ENCODE data around the gene PKP2.

PKP2 gene

GRCh38 chr12:32770141-32770540, 126.4 kb downstream of the PKP2 start:
- H3K4me1 ChIP-seq (ENCODE audit: control insufficient read depth, low read depth, low read length), result no peaks in the 10 kb centered on the region
- H3K4me3 ChIP-seq (ENCODE audit: low read length), result no peak overlapping the region
- H3K9ac ChIP-seq (ENCODE audit: low read length), result no peak overlapping the region
- H3K36me3 ChIP-seq (ENCODE audit: control insufficient read depth, low read depth, low read length), result no peaks in the 10 kb centered on the region
- H3K27ac ChIP-seq (ENCODE audit: low read length), result no peak overlapping the region
- H3K9me3 ChIP-seq (ENCODE audit: control insufficient read depth, low read depth, low read length), result no peaks in the 10 kb centered on the region
- H3K27me3 ChIP-seq (ENCODE audit: control insufficient read depth, insufficient read depth, low read length), result no peaks in the 10 kb centered on the region

GRCh38 chr12:32768518-32768917, 128.1 kb downstream of the PKP2 start:
- Histone ChIP-seq H3K27ac (ENCODE audit: low read length) (no peak overlapping the region), H3K4me1 (ENCODE audit: control insufficient read depth, low read depth, low read length) (no peaks in the 10 kb centered on the region), H3K9ac (ENCODE audit: low read length) (no peak overlapping the region), H3K9me3 (ENCODE audit: control insufficient read depth, low read depth, low read length) (no peaks in the 10 kb centered on the region), H3K27me3 (ENCODE audit: control insufficient read depth, insufficient read depth, low read length) (no peaks in the 10 kb centered on the region), H3K4me3 (ENCODE audit: low read length) (no peak overlapping the region), H3K36me3 (ENCODE audit: control insufficient read depth, low read depth, low read length) (no peaks in the 10 kb centered on the region)

- Histone ChIP-seq H3K9ac (ENCODE audit: low read length) (no peak overlapping the region), H3K27me3 (ENCODE audit: control insufficient read depth, insufficient read depth, low read length) (no peaks in the 10 kb centered on the region), H3K9me3 (ENCODE audit: control insufficient read depth, low read depth, low read length) (no peaks in the 10 kb centered on the region), H3K4me1 (ENCODE audit: control insufficient read depth, low read depth, low read length) (no peaks in the 10 kb centered on the region), H3K36me3 (ENCODE audit: control insufficient read depth, low read depth, low read length) (no peaks in the 10 kb centered on the region), H3K27ac (ENCODE audit: low read length) (no peak overlapping the region), H3K4me3 (ENCODE audit: low read length) (no peak overlapping the region)
Measured at GRCh38 chr12:32765906-32766305, 130.7 kb downstream of the PKP2 start.

GRCh38 chr12:32761716-32762115, 134.9 kb downstream of the PKP2 start:
- Histone ChIP-seq H3K27ac (ENCODE audit: low read length) (no peak overlapping the region), H3K4me1 (ENCODE audit: control insufficient read depth, low read depth, low read length) (no peaks in the 10 kb centered on the region), H3K27me3 (ENCODE audit: control insufficient read depth, insufficient read depth, low read length) (no peaks in the 10 kb centered on the region), H3K4me3 (ENCODE audit: low read length) (no peak overlapping the region), H3K9me3 (ENCODE audit: control insufficient read depth, low read depth, low read length) (no peaks in the 10 kb centered on the region), H3K9ac (ENCODE audit: low read length) (no peak overlapping the region), H3K36me3 (ENCODE audit: control insufficient read depth, low read depth, low read length) (no peaks in the 10 kb centered on the region)

GRCh38 chr12:32757157-32757556, 139.4 kb downstream of the PKP2 start:
- H3K4me3 ChIP-seq (ENCODE audit: low read length), result no peak overlapping the region
- H3K27me3 ChIP-seq (ENCODE audit: control insufficient read depth, insufficient read depth, low read length), result no peaks in the 10 kb centered on the region
- H3K27ac ChIP-seq (ENCODE audit: low read length), result no peak overlapping the region
- H3K36me3 ChIP-seq (ENCODE audit: control insufficient read depth, low read depth, low read length), result peaks cover 15% of the 10 kb centered on the region
- peaks cover 5% of the 10 kb centered on the region for H3K4me1 ChIP-seq (ENCODE audit: control insufficient read depth, low read depth, low read length)
- H3K9me3 ChIP-seq (ENCODE audit: control insufficient read depth, low read depth, low read length), result no peaks in the 10 kb centered on the region
- H3K9ac ChIP-seq (ENCODE audit: low read length), result no peak overlapping the region

GRCh38 chr12:32756476-32757066, 140.0 kb downstream of the PKP2 start:
- peak overlapping the region; percentile 96 for H3K4me3 ChIP-seq (ENCODE audit: low read length)
- no peak overlapping the region for H3K9ac ChIP-seq (ENCODE audit: low read length)

GRCh38 chr12:32755654-32756475, 140.7 kb downstream of the PKP2 start, which contains the start of gene YARS2:
YARS2 (minus strand) TSS chr12:32755897; CDS start chr12:32755874, 23 bp downstream.
- Histone ChIP-seq H3K27me3 (ENCODE audit: control insufficient read depth, insufficient read depth, low read length) (no peaks in the 10 kb centered on the region), H3K9me3 (ENCODE audit: control insufficient read depth, low read depth, low read length) (no peaks in the 10 kb centered on the region), H3K4me3 (ENCODE audit: low read length) (peak within 1 kb of the TSS; percentile 96), H3K4me1 (ENCODE audit: control insufficient read depth, low read depth, low read length) (peaks cover 5% of the 10 kb centered on the region), H3K27ac (ENCODE audit: low read length) (peak within 1 kb of the TSS; percentile 98), H3K36me3 (ENCODE audit: control insufficient read depth, low read depth, low read length) (peaks cover 27% of the 10 kb centered on the region), H3K9ac (ENCODE audit: low read length) (peak within 1 kb of the TSS; percentile 99)

More at GRCh38 chr12:32756476-32757066, 140.0 kb downstream of the PKP2 start:
- Histone ChIP-seq H3K9me3 (ENCODE audit: control insufficient read depth, low read depth, low read length) (no peaks in the 10 kb centered on the region), H3K36me3 (ENCODE audit: control insufficient read depth, low read depth, low read length) (peaks cover 21% of the 10 kb centered on the region), H3K27ac (ENCODE audit: low read length) (no peak overlapping the region), H3K27me3 (ENCODE audit: control insufficient read depth, insufficient read depth, low read length) (no peaks in the 10 kb centered on the region), H3K4me1 (ENCODE audit: control insufficient read depth, low read depth, low read length) (peaks cover 5% of the 10 kb centered on the region)

- Histone ChIP-seq H3K9ac (ENCODE audit: low read length) (peak overlapping the region; percentile 99), H3K4me3 (ENCODE audit: low read length) (peak overlapping the region; percentile 96), H3K36me3 (ENCODE audit: control insufficient read depth, low read depth, low read length) (peaks cover 34% of the 10 kb centered on the region), H3K27ac (ENCODE audit: low read length) (peak overlapping the region; percentile 98), H3K27me3 (ENCODE audit: control insufficient read depth, insufficient read depth, low read length) (no peaks in the 10 kb centered on the region), H3K9me3 (ENCODE audit: control insufficient read depth, low read depth, low read length) (no peaks in the 10 kb centered on the region), H3K4me1 (ENCODE audit: control insufficient read depth, low read depth, low read length) (peaks cover 5% of the 10 kb centered on the region)
Measured at GRCh38 chr12:32755051-32755653, 141.4 kb downstream of the PKP2 start.

GRCh38 chr12:32754111-32754510, 142.5 kb downstream of the PKP2 start:
- H3K27ac ChIP-seq (ENCODE audit: low read length), result no peak overlapping the region
- peaks cover 45% of the 10 kb centered on the region for H3K36me3 ChIP-seq (ENCODE audit: control insufficient read depth, low read depth, low read length)
- H3K4me1 ChIP-seq (ENCODE audit: control insufficient read depth, low read depth, low read length), result peaks cover 5% of the 10 kb centered on the region
- H3K9ac ChIP-seq (ENCODE audit: low read length), result peak overlapping the region; percentile 99
- no peaks in the 10 kb centered on the region for H3K27me3 ChIP-seq (ENCODE audit: control insufficient read depth, insufficient read depth, low read length)
- H3K4me3 ChIP-seq (ENCODE audit: low read length), result peak overlapping the region; percentile 96
- no peaks in the 10 kb centered on the region for H3K9me3 ChIP-seq (ENCODE audit: control insufficient read depth, low read depth, low read length)

- H3K4me3 ChIP-seq (ENCODE audit: low read length), result peak overlapping the region; percentile 96
- H3K9me3 ChIP-seq (ENCODE audit: control insufficient read depth, low read depth, low read length), result no peaks in the 10 kb centered on the region
- peaks cover 5% of the 10 kb centered on the region for H3K4me1 ChIP-seq (ENCODE audit: control insufficient read depth, low read depth, low read length)
- peaks cover 50% of the 10 kb centered on the region for H3K36me3 ChIP-seq (ENCODE audit: control insufficient read depth, low read depth, low read length)
- no peak overlapping the region for H3K27ac ChIP-seq (ENCODE audit: low read length)
- no peak overlapping the region for H3K9ac ChIP-seq (ENCODE audit: low read length)
- H3K27me3 ChIP-seq (ENCODE audit: control insufficient read depth, insufficient read depth, low read length), result no peaks in the 10 kb centered on the region
Measured at GRCh38 chr12:32753605-32754004, 143.0 kb downstream of the PKP2 start.

GRCh38 chr12:32743264-32743663, 153.3 kb downstream of the PKP2 start:
- no peaks in the 10 kb centered on the region for H3K4me1 ChIP-seq (ENCODE audit: control insufficient read depth, low read depth, low read length)
- H3K36me3 ChIP-seq (ENCODE audit: control insufficient read depth, low read depth, low read length), result peaks cover 80% of the 10 kb centered on the region
- no peaks in the 10 kb centered on the region for H3K27me3 ChIP-seq (ENCODE audit: control insufficient read depth, insufficient read depth, low read length)
- no peak overlapping the region for H3K9ac ChIP-seq (ENCODE audit: low read length)
- H3K27ac ChIP-seq (ENCODE audit: low read length), result no peak overlapping the region
- no peaks in the 10 kb centered on the region for H3K9me3 ChIP-seq (ENCODE audit: control insufficient read depth, low read depth, low read length)
- no peak overlapping the region for H3K4me3 ChIP-seq (ENCODE audit: low read length)
